ENCODE data around the gene HACE1. TPM values are rescaled to one million over a fixed set of nuclear protein-coding genes. Genes with fewer than 3 reads are reported as not detected.
A peak's percentile ranks its signal among the peaks of the same experiment; 100 is the strongest.

HACE1 gene
- total RNA-seq, 2 experiments from 2014 or later, result 15.6 to 22.0 TPM

GRCh38 chr6:104685871-104686549 lies 173.7 kb downstream of the HACE1 start:
- H3K27ac Mint-ChIP-seq, result no peak overlapping the region
- CTCF ChIA-PET, result interaction anchor here (0.9 kb wide), 1 partner anchor 104 kb away, joined by 3 read pairs; no protein-coding TSS in a partner anchor
- no peak overlapping the region for H3K4me3 Mint-ChIP-seq
- H3K36me3 Mint-ChIP-seq, result no peaks in the 10 kb centered on the region
- no peak for ATAC-seq
- no peaks in the 10 kb centered on the region for H3K9me3 Mint-ChIP-seq (ENCODE audit: low read depth)
- peaks cover 10% of the 10 kb centered on the region for H3K4me1 Mint-ChIP-seq
- no peak for DNase-seq
- no peaks in the 10 kb centered on the region for H3K27me3 Mint-ChIP-seq

GRCh38 chr6:104684911-104685415 lies 174.8 kb downstream of the HACE1 start:
- H3K27me3 Mint-ChIP-seq, result no peaks in the 10 kb centered on the region
- DNase-seq (no peak), ATAC-seq (no peak)
- H3K36me3 Mint-ChIP-seq, result no peaks in the 10 kb centered on the region
- no peaks in the 10 kb centered on the region for H3K9me3 Mint-ChIP-seq (ENCODE audit: low read depth)
- H3K4me1 Mint-ChIP-seq, result peaks cover 10% of the 10 kb centered on the region
- CTCF ChIA-PET, result interaction anchor here (0.6 to 3.8 kb wide), 6 partner anchors 8 to 393 kb away, joined by 3 to 11 read pairs (median 10); no protein-coding TSS in a partner anchor
- H3K27ac Mint-ChIP-seq, result no peak overlapping the region
- H3K4me3 Mint-ChIP-seq, result no peak overlapping the region

- Mint-ChIP-seq H3K9me3 (ENCODE audit: low read depth) (no peaks in the 10 kb centered on the region), H3K36me3 (peaks cover under 1% of the 10 kb centered on the region), H3K27me3 (no peaks in the 10 kb centered on the region), H3K27ac (no peak overlapping the region), H3K4me1 (peaks cover 10% of the 10 kb centered on the region), H3K4me3 (no peak overlapping the region)
- no peak for DNase-seq
- CTCF ChIA-PET, result interaction anchor here (0.8 to 3.8 kb wide), 9 partner anchors 12 to 394 kb away, joined by 3 to 11 read pairs (median 7); no protein-coding TSS in a partner anchor
- ATAC-seq, result no peak
Observed at GRCh38 chr6:104683809-104684208, 175.9 kb downstream of the HACE1 start.

- H3K27me3 Mint-ChIP-seq, result no peaks in the 10 kb centered on the region
- H3K9me3 Mint-ChIP-seq (ENCODE audit: low read depth), result no peaks in the 10 kb centered on the region
- no peak overlapping the region for H3K4me3 Mint-ChIP-seq
- CTCF ChIA-PET, result interaction anchor here (0.6 to 3.8 kb wide), 11 partner anchors 13 to 395 kb away, joined by 3 to 11 read pairs (median 6); no protein-coding TSS in a partner anchor
- peaks cover 7% of the 10 kb centered on the region for H3K4me1 Mint-ChIP-seq
- DNase-seq (peak; percentile 72), ATAC-seq (peak; percentile 65)
- no peak overlapping the region for H3K27ac Mint-ChIP-seq
- H3K36me3 Mint-ChIP-seq, result peaks cover 2% of the 10 kb centered on the region
Observed at GRCh38 chr6:104682722-104683643, 176.7 kb downstream of the HACE1 start.

- no peak overlapping the region for H3K4me3 Mint-ChIP-seq
- CTCF ChIA-PET, result no interaction called here
- no peak overlapping the region for H3K27ac Mint-ChIP-seq
- no peak for DNase-seq
- no peaks in the 10 kb centered on the region for H3K9me3 Mint-ChIP-seq (ENCODE audit: low read depth)
- no peak for ATAC-seq
- H3K36me3 Mint-ChIP-seq, result peaks cover 3% of the 10 kb centered on the region
- H3K27me3 Mint-ChIP-seq, result no peaks in the 10 kb centered on the region
- peaks cover 7% of the 10 kb centered on the region for H3K4me1 Mint-ChIP-seq
Observed at GRCh38 chr6:104680539-104680938, 179.2 kb downstream of the HACE1 start.

GRCh38 chr6:104679971-104680370 lies 179.7 kb downstream of the HACE1 start:
- ATAC-seq (no peak), DNase-seq (no peak)
- Mint-ChIP-seq H3K27me3 (no peaks in the 10 kb centered on the region), H3K9me3 (ENCODE audit: low read depth) (no peaks in the 10 kb centered on the region), H3K36me3 (peaks cover 3% of the 10 kb centered on the region), H3K4me3 (no peak overlapping the region), H3K27ac (no peak overlapping the region), H3K4me1 (peaks cover 7% of the 10 kb centered on the region)
- CTCF ChIA-PET, result no interaction called here

Other genes starting within 250 kb of the HACE1 start
- not detected for gene LIN28B, start 97.2 kb upstream of the HACE1 start, total RNA-seq